ENCODE measurements around the gene SRGAP3.

The SRGAP3 gene

DNA sequence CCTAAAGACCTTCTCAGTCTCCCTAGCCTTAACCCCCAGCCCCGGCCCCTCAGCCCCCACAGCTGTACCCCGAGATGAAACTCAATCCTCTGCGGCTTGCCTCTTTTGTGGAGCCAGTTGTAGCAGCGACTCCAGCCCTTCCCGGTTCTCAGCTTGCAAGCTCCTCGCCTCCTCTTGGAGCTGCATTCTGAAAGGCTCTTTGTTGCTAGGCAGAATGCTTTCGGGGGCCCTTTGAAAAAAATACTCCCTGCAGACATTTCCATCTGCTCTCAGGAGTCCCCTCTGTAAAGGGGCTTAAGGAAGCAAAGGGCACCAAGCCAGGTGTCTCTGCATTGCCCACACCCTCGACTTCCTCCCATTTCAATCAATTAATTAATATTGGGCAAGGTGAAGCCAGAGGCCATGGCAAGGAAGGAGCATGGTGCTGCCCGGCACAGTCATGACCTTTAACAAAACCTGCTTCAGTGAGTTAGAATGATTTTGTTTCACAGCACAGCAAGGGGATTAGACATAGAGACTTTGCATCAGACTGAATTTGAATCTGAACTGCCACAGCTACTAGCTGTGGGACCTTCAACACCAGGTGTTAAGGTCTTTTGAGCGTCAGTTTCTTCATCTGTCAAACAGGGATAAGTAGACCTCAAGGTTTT is 65.5 kb downstream of the SRGAP3 start:
- no peak overlapping the region for H3K27ac ChIP-seq (ENCODE audit: extremely low read depth, low read depth, low read length)
- TF ChIP-seq ZNF660 (tag by site-specific recombination; IDR thresholded peaks at IDR 0.05), result no peak
- no peak for TF ChIP-seq ZNF148 (tag by site-specific recombination; IDR thresholded peaks at IDR 0.05; ENCODE audit: borderline replicate concordance)
- TF ChIP-seq ZNF48 (tag by site-specific recombination; IDR thresholded peaks at IDR 0.05), result no peak
- TF ChIP-seq ZNF302 (tag by site-specific recombination; IDR thresholded peaks at IDR 0.05; ENCODE audit: low read depth), result no peak
- TF ChIP-seq ZNF354C (tag by site-specific recombination; IDR thresholded peaks at IDR 0.05; ENCODE audit: borderline replicate concordance, low read depth), result no peak
- no peak for TF ChIP-seq ZNF423 (tag by site-specific recombination; IDR thresholded peaks at IDR 0.05)
- TF ChIP-seq, protein P1, sequence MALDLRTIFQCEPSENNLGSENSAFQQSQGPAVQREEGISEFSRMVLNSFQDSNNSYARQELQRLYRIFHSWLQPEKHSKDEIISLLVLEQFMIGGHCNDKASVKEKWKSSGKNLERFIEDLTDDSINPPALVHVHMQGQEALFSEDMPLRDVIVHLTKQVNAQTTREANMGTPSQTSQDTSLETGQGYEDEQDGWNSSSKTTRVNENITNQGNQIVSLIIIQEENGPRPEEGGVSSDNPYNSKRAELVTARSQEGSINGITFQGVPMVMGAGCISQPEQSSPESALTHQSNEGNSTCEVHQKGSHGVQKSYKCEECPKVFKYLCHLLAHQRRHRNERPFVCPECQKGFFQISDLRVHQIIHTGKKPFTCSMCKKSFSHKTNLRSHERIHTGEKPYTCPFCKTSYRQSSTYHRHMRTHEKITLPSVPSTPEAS (tag by site-specific recombination; IDR thresholded peaks at IDR 0.05), result no peak
- TF ChIP-seq, protein P2, sequence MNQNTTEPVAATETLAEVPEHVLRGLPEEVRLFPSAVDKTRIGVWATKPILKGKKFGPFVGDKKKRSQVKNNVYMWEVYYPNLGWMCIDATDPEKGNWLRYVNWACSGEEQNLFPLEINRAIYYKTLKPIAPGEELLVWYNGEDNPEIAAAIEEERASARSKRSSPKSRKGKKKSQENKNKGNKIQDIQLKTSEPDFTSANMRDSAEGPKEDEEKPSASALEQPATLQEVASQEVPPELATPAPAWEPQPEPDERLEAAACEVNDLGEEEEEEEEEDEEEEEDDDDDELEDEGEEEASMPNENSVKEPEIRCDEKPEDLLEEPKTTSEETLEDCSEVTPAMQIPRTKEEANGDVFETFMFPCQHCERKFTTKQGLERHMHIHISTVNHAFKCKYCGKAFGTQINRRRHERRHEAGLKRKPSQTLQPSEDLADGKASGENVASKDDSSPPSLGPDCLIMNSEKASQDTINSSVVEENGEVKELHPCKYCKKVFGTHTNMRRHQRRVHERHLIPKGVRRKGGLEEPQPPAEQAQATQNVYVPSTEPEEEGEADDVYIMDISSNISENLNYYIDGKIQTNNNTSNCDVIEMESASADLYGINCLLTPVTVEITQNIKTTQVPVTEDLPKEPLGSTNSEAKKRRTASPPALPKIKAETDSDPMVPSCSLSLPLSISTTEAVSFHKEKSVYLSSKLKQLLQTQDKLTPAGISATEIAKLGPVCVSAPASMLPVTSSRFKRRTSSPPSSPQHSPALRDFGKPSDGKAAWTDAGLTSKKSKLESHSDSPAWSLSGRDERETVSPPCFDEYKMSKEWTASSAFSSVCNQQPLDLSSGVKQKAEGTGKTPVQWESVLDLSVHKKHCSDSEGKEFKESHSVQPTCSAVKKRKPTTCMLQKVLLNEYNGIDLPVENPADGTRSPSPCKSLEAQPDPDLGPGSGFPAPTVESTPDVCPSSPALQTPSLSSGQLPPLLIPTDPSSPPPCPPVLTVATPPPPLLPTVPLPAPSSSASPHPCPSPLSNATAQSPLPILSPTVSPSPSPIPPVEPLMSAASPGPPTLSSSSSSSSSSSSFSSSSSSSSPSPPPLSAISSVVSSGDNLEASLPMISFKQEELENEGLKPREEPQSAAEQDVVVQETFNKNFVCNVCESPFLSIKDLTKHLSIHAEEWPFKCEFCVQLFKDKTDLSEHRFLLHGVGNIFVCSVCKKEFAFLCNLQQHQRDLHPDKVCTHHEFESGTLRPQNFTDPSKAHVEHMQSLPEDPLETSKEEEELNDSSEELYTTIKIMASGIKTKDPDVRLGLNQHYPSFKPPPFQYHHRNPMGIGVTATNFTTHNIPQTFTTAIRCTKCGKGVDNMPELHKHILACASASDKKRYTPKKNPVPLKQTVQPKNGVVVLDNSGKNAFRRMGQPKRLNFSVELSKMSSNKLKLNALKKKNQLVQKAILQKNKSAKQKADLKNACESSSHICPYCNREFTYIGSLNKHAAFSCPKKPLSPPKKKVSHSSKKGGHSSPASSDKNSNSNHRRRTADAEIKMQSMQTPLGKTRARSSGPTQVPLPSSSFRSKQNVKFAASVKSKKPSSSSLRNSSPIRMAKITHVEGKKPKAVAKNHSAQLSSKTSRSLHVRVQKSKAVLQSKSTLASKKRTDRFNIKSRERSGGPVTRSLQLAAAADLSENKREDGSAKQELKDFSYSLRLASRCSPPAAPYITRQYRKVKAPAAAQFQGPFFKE (tag by site-specific recombination; IDR thresholded peaks at IDR 0.05; ENCODE audit: borderline replicate concordance), result no peak
- POLR2A ChIA-PET, result no interaction called here
- no peaks in the 10 kb centered on the region for H3K9me3 ChIP-seq (ENCODE audit: control insufficient read depth, insufficient read depth, low read depth, low read length)
- CTCF ChIA-PET, result interaction anchor here (1.5 kb wide), 1 partner anchor 118 kb away, joined by 4 read pairs; no protein-coding TSS in a partner anchor
- no peaks in the 10 kb centered on the region for H3K36me3 ChIP-seq (ENCODE audit: control insufficient read depth in 2 of 2, insufficient read depth in 1 of 2, low read length in 2 of 2)
- H3K4me1 ChIP-seq (ENCODE audit: control insufficient read depth, insufficient read depth, low read length), result no peaks in the 10 kb centered on the region
- H3K4me3 ChIP-seq (ENCODE audit: low read depth, low read length), result no peak overlapping the region

DNA sequence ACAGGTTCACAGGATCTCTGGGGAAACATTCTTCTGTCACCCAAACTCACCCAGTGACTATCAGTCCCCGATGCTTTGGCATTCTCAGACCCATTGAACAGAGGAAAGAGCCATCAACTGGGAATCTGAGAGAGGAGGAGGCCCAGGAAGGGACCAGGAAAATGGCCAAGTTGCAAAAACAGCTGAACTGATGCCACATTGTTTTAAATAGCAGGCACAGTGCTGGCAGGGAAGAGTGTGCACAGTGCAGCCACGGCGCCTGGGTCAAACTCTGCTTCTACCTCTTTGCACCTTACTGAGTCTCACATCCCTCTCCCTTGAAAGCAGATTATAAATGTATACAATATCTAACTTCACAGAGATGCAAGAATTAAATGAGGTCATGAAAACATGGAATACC is 66.4 kb downstream of the SRGAP3 start:
- Histone ChIP-seq H3K9me3 (ENCODE audit: control insufficient read depth, insufficient read depth, low read depth, low read length) (no peaks in the 10 kb centered on the region), H3K4me1 (ENCODE audit: control insufficient read depth, insufficient read depth, low read length) (no peaks in the 10 kb centered on the region), H3K4me3 (ENCODE audit: low read depth, low read length) (no peak overlapping the region), H3K27ac (ENCODE audit: extremely low read depth, low read depth, low read length) (no peak overlapping the region), H3K36me3 (ENCODE audit: control insufficient read depth in 2 of 2, insufficient read depth in 1 of 2, low read length in 2 of 2) (no peaks in the 10 kb centered on the region)
- ChIA-PET POLR2A (no interaction called here), CTCF (interaction anchor here (0.8 to 1.5 kb wide), 2 partner anchors 119 to 196 kb away, joined by 4 to 5 read pairs; no protein-coding TSS in a partner anchor)
- TF ChIP-seq ZNF112 (tag by site-specific recombination; IDR thresholded peaks at IDR 0.05), result no peak
- TF ChIP-seq ZNF785 (tag by site-specific recombination; IDR thresholded peaks at IDR 0.05), result no peak
- no peak for TF ChIP-seq ZNF571 (tag by site-specific recombination; IDR thresholded peaks at IDR 0.05)
- TF ChIP-seq ZNF623 (tag by site-specific recombination; IDR thresholded peaks at IDR 0.05), result no peak
- TF ChIP-seq ZNF404 (tag by site-specific recombination; IDR thresholded peaks at IDR 0.05), result no peak
- TF ChIP-seq, protein P3, sequence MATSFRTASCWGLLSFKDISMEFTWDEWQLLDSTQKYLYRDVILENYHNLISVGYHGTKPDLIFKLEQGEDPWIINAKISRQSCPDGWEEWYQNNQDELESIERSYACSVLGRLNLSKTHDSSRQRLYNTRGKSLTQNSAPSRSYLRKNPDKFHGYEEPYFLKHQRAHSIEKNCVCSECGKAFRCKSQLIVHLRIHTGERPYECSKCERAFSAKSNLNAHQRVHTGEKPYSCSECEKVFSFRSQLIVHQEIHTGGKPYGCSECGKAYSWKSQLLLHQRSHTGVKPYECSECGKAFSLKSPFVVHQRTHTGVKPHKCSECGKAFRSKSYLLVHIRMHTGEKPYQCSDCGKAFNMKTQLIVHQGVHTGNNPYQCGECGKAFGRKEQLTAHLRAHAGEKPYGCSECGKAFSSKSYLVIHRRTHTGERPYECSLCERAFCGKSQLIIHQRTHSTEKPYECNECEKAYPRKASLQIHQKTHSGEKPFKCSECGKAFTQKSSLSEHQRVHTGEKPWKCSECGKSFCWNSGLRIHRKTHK (tag by site-specific recombination; IDR thresholded peaks at IDR 0.05), result no peak
- no peak for TF ChIP-seq ZNF341 (tag by site-specific recombination; IDR thresholded peaks at IDR 0.05; ENCODE audit: low read depth)
- TF ChIP-seq, protein P4, sequence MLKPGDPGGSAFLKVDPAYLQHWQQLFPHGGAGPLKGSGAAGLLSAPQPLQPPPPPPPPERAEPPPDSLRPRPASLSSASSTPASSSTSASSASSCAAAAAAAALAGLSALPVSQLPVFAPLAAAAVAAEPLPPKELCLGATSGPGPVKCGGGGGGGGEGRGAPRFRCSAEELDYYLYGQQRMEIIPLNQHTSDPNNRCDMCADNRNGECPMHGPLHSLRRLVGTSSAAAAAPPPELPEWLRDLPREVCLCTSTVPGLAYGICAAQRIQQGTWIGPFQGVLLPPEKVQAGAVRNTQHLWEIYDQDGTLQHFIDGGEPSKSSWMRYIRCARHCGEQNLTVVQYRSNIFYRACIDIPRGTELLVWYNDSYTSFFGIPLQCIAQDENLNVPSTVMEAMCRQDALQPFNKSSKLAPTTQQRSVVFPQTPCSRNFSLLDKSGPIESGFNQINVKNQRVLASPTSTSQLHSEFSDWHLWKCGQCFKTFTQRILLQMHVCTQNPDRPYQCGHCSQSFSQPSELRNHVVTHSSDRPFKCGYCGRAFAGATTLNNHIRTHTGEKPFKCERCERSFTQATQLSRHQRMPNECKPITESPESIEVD (tag by site-specific recombination; IDR thresholded peaks at IDR 0.05), result no peak
- TF ChIP-seq SETDB1 (IDR thresholded peaks at IDR 0.05; ENCODE audit: insufficient read length, low read length), result no peak
- TF ChIP-seq, protein P5, sequence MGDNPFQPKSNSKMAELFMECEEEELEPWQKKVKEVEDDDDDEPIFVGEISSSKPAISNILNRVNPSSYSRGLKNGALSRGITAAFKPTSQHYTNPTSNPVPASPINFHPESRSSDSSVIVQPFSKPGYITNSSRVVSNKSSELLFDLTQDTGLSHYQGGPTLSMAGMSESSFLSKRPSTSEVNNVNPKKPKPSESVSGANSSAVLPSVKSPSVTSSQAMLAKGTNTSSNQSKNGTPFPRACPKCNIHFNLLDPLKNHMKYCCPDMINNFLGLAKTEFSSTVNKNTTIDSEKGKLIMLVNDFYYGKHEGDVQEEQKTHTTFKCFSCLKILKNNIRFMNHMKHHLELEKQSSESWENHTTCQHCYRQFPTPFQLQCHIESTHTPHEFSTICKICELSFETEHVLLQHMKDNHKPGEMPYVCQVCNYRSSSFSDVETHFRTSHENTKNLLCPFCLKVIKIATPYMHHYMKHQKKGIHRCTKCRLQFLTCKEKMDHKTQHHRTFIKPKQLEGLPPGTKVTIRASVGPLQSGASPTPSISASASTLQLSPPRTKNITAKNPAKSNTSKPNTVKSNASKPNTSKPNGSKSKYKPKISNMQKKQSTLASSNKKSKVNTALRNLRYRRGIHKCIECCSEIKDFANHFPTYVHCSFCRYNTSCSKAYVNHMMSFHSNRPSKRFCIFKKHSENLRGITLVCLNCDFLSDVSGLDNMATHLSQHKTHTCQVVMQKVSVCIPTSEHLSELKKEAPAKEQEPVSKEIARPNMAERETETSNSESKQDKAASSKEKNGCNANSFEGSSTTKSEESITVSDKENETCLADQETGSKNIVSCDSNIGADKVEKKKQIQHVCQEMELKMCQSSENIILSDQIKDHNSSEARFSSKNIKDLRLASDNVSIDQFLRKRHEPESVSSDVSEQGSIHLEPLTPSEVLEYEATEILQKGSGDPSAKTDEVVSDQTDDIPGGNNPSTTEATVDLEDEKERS (tag by site-specific recombination; IDR thresholded peaks at IDR 0.05), result no peak
